ENCODE results near the gene PHRF1. TPM values are rescaled to one million over a fixed set of nuclear protein-coding genes. Genes with fewer than 3 reads are reported as not detected.
A peak's percentile ranks its signal among the peaks of the same experiment; 100 is the strongest.

Gene PHRF1
- total and polyA plus RNA-seq, 9 of the 15 experiments (the other 6 are each of a cell fraction or from before 2014, with no cell fraction given) = 0.07 to 37.2 (median 7.7) TPM

DNA sequence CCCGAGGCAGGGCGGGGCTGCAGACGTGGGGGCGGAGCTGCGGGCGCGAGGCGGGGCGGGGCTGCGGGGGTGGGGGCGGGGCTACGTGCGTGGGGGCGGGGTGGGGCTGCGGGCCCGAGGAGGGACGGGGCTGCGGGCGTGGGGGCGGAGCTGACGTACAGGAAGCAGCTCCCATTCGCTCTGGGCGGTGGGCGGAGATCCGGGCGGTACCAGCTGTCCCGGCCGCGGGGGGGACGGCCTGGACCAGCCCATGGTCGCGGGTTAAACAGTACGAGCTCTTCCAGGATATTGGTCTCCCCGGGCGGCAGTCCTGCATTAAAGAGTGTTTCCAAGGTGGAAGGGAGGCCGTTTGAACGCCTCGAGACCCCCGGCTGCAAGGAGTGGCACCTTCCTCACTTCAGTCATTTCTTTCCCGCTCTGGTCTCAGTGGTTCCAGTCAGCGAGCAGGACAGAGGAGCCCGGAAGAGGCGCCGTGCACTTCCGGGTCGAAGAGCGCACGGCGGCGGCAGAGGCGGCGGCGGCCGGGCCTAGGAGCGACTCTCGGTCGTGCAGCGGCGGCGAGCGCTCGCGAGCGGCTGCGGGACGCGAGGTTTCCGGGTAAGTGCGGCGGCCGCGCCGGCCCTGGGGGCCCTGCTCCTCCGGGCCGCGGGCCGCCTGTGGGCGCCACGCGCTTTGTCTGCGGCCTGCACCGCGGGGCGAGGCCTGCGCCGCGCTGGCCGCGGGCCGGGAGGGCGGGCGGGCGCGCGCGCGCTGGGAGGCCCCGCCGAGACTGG, at the start of gene PHRF1 (continued):
- TF ChIP-seq ZBTB43 (CRISPR knock-in tag; IDR thresholded peaks at IDR 0.05) (no peak), HSF4 (CRISPR knock-in tag; IDR thresholded peaks at IDR 0.05; ENCODE audit: borderline replicate concordance) (no peak), CLOCK (CRISPR knock-in tag; IDR thresholded peaks at IDR 0.05; ENCODE audit: borderline replicate concordance) (no peak), HLTF (IDR thresholded peaks at IDR 0.05) (no peak), ELF4 (CRISPR knock-in tag; IDR thresholded peaks at IDR 0.05) (peak; percentile 22; the same call in 1 of the 2 replicates), DMBX1 (CRISPR knock-in tag; IDR thresholded peaks at IDR 0.05; ENCODE audit: borderline replicate concordance) (no peak), NR1H2 (CRISPR knock-in tag; IDR thresholded peaks at IDR 0.05) (no peak), ELF2 (CRISPR knock-in tag; IDR thresholded peaks at IDR 0.05) (peak; percentile 91), U2AF2 (optimal IDR thresholded peaks at IDR 0.05; ENCODE audit: low read depth, low read length) (no peak), ETV5 (CRISPR knock-in tag; IDR thresholded peaks at IDR 0.05; ENCODE audit: low read depth) (0 out of 2 replicates have a peak, but pooled peaks have one; percentile 50), SOX6 (IDR thresholded peaks at IDR 0.05) (0 out of 2 replicates have a peak, but pooled peaks have one; percentile 34), SMAD1 (IDR thresholded peaks at IDR 0.05; ENCODE audit: low read depth, low read length, partially characterized antibody) (no peak), SIN3B (IDR thresholded peaks at IDR 0.05; ENCODE audit: low read depth) (peak; percentile 91), OTX1 (CRISPR knock-in tag; IDR thresholded peaks at IDR 0.05) (no peak), ZNF263 (CRISPR knock-in tag; IDR thresholded peaks at IDR 0.05; ENCODE audit: borderline replicate concordance) (0 out of 2 replicates have a peak, but pooled peaks have one; percentile 22), MECOM (CRISPR knock-in tag; IDR thresholded peaks at IDR 0.05) (no peak), ZNF830 (CRISPR knock-in tag; IDR thresholded peaks at IDR 0.05) (no peak), SIN3A (IDR thresholded peaks at IDR 0.05; ENCODE audit: borderline replicate concordance in 2 of 2, control insufficient read depth in 1 of 2, low read depth in 2 of 2, low read length in 2 of 2) (peak; percentile 67 to 93; a peak in 2 of 4 replicates)
- TF ChIP-seq, protein P1, sequence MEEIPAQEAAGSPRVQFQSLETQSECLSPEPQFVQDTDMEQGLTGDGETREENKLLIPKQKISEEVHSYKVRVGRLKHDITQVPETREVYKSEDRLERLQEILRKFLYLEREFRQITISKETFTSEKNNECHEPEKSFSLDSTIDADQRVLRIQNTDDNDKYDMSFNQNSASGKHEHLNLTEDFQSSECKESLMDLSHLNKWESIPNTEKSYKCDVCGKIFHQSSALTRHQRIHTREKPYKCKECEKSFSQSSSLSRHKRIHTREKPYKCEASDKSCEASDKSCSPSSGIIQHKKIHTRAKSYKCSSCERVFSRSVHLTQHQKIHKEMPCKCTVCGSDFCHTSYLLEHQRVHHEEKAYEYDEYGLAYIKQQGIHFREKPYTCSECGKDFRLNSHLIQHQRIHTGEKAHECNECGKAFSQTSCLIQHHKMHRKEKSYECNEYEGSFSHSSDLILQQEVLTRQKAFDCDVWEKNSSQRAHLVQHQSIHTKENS (CRISPR knock-in tag; IDR thresholded peaks at IDR 0.05) = no peak
- TF ChIP-seq, protein P2, sequence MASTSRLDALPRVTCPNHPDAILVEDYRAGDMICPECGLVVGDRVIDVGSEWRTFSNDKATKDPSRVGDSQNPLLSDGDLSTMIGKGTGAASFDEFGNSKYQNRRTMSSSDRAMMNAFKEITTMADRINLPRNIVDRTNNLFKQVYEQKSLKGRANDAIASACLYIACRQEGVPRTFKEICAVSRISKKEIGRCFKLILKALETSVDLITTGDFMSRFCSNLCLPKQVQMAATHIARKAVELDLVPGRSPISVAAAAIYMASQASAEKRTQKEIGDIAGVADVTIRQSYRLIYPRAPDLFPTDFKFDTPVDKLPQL (IDR thresholded peaks at IDR 0.05; ENCODE audit: extremely low read depth, insufficient read length) = no peak
- TF ChIP-seq, protein P3, sequence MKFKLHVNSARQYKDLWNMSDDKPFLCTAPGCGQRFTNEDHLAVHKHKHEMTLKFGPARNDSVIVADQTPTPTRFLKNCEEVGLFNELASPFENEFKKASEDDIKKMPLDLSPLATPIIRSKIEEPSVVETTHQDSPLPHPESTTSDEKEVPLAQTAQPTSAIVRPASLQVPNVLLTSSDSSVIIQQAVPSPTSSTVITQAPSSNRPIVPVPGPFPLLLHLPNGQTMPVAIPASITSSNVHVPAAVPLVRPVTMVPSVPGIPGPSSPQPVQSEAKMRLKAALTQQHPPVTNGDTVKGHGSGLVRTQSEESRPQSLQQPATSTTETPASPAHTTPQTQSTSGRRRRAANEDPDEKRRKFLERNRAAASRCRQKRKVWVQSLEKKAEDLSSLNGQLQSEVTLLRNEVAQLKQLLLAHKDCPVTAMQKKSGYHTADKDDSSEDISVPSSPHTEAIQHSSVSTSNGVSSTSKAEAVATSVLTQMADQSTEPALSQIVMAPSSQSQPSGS (CRISPR knock-in tag; IDR thresholded peaks at IDR 0.05) = no peak

Data from K562 (cell line).